SU-DHL-6 (cell line): ENCODE measurements around the gene FAM9A.

Experiments
- H2AFZ ChIP-seq: fragments of 200-600 bp; sonication (generic); 2 replicates; pipeline ENCODE4 v1.6.1; 2014; ENCODE audit warnings: low read depth, mild to moderate bottlenecking, moderate library complexity, mixed read lengths, antibody characterized with exemption, low read length; ENCODE audit not compliant: severe bottlenecking
- H3F3A ChIP-seq: fragments of 200-600 bp; shearing (Covaris generic); 2 replicates; pipeline ENCODE4 v1.6.0; 2016; ENCODE audit warnings: antibody characterized with exemption, mild to moderate bottlenecking; ENCODE audit not compliant: insufficient read depth
- H3K27ac ChIP-seq: fragments of 200-600 bp; sonication (generic); 2 replicates; pipeline ENCODE4 v1.5.1; 2016; ENCODE audit warnings: low read depth, mild to moderate bottlenecking, low read length, moderate library complexity, mixed read lengths
- H3K27me3 ChIP-seq: fragments of 200-600 bp; sonication (generic), shearing (Covaris generic); 2 replicates; pipeline ENCODE4 v1.6.0; 2014; ENCODE audit warnings: mild to moderate bottlenecking, low read length
- H3K36me3 ChIP-seq: fragments of 200-600 bp; sonication (generic); 2 replicates; pipeline ENCODE4 v1.6.1; 2014; ENCODE audit warnings: mild to moderate bottlenecking, low read length, mixed read lengths
- H3K4me2 ChIP-seq: fragments of 300-600, 200-600 bp; shearing (Covaris generic), sonication (generic); 2 replicates; pipeline ENCODE4 v1.6.0; 2014; ENCODE audit warnings: low read length, low read depth, mild to moderate bottlenecking; ENCODE audit not compliant: poor library complexity, severe bottlenecking
- H3K4me3 ChIP-seq: fragments of 200-600 bp; sonication (generic); 2 replicates; pipeline ENCODE4 v1.5.1; 2014; ENCODE audit warnings: antibody characterized with exemption, low read length, mild to moderate bottlenecking, mixed read lengths; ENCODE audit not compliant: insufficient read depth, poor library complexity, severe bottlenecking
- H3K79me2 ChIP-seq: fragments of 200-600 bp; sonication (generic); 2 replicates; pipeline ENCODE4 v1.6.1; 2014; ENCODE audit warnings: mild to moderate bottlenecking, low read length, moderate library complexity; ENCODE audit not compliant: insufficient read depth
- H3K9ac ChIP-seq: fragments of 200-600 bp; sonication (generic); 2 replicates; pipeline ENCODE4 v1.7.0; 2014; ENCODE audit warnings: mild to moderate bottlenecking, low read length
- H3K9me2 ChIP-seq: fragments of 200-600 bp; sonication (generic); replicated peaks from 2 replicates; pipeline ENCODE4 v1.6.1; 2014; ENCODE audit warnings: low read length; ENCODE audit not compliant: insufficient read depth
- H3K9me3 ChIP-seq: fragments of 200-600 bp; sonication (generic); 2 replicates; pipeline ENCODE4 v1.6.1; 2014; ENCODE audit warnings: low read length, mixed read lengths; ENCODE audit not compliant: insufficient read depth
- H4K20me1 ChIP-seq: fragments of 200-600 bp; sonication (generic); 2 replicates; pipeline ENCODE4 v1.6.1; 2014; ENCODE audit warnings: low read depth, mild to moderate bottlenecking, antibody characterized with exemption, low read length, moderate library complexity, mixed read lengths
- EZH2phosphoT487 ChIP-seq: fragments of 200-600 bp; sonication (generic), shearing (Covaris generic); conservative IDR thresholded peaks from 2 replicates; pipeline ENCODE4 v1.6.1; 2018; ENCODE audit warnings: mild to moderate bottlenecking, antibody characterized with exemption, low read length, moderate library complexity, mixed read lengths
- TF ChIP-seq, protein P1 (sequence below): fragments of 200-600 bp; sonication (generic); IDR thresholded peaks from one replicate; pipeline ENCODE4 v1.5.1; 2017; ENCODE audit warnings: antibody characterized with exemption, mild to moderate bottlenecking, low read length, moderate library complexity; ENCODE audit not compliant: insufficient read depth, poor library complexity, severe bottlenecking

The FAM9A gene

DNA sequence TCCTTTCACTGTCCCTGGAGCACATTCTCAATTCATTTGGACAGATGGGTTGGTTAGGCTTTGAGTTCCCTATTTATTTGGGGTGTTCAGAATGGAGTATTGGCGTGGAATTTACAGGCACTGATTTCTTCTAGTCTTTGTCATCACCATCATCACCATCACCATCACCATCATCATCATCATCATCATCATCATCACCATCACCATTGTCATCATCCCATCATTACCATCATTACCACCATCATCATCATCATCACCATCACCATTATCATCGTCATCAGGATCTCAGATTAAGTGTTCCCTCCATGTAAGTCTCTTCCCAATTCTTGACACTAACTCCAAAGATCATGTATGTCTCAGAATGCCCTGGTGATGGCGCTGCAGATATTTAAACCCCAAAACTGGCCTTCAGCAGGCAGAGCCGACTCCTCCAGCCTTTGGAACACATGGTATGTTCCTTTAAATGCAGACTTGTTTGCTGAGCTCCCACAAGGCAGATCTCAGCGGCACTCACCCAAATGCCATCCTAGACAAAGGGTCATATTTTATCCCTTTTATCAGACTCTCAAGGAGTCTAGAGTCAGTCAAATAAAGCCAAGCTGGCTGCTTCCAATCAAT is 19.8 kb upstream of the FAM9A start:
- Histone ChIP-seq H3K9ac (no peak overlapping the region), H3K4me3 (no peak overlapping the region), H3K36me3 (no peaks in the 10 kb centered on the region), H3K79me2 (no peaks in the 10 kb centered on the region), H3K9me3 (no peaks in the 10 kb centered on the region), H3K9me2 (no peaks in the 10 kb centered on the region), H4K20me1 (no peaks in the 10 kb centered on the region), H3K27me3 (no peaks in the 10 kb centered on the region), H3F3A (no peaks in the 10 kb centered on the region), H3K27ac (no peak overlapping the region), H2AFZ (no peak overlapping the region), H3K4me2 (no peak overlapping the region)
- TF ChIP-seq EZH2phosphoT487, result no peak
- TF ChIP-seq, protein P1, sequence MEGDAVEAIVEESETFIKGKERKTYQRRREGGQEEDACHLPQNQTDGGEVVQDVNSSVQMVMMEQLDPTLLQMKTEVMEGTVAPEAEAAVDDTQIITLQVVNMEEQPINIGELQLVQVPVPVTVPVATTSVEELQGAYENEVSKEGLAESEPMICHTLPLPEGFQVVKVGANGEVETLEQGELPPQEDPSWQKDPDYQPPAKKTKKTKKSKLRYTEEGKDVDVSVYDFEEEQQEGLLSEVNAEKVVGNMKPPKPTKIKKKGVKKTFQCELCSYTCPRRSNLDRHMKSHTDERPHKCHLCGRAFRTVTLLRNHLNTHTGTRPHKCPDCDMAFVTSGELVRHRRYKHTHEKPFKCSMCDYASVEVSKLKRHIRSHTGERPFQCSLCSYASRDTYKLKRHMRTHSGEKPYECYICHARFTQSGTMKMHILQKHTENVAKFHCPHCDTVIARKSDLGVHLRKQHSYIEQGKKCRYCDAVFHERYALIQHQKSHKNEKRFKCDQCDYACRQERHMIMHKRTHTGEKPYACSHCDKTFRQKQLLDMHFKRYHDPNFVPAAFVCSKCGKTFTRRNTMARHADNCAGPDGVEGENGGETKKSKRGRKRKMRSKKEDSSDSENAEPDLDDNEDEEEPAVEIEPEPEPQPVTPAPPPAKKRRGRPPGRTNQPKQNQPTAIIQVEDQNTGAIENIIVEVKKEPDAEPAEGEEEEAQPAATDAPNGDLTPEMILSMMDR, result no peak

DNA sequence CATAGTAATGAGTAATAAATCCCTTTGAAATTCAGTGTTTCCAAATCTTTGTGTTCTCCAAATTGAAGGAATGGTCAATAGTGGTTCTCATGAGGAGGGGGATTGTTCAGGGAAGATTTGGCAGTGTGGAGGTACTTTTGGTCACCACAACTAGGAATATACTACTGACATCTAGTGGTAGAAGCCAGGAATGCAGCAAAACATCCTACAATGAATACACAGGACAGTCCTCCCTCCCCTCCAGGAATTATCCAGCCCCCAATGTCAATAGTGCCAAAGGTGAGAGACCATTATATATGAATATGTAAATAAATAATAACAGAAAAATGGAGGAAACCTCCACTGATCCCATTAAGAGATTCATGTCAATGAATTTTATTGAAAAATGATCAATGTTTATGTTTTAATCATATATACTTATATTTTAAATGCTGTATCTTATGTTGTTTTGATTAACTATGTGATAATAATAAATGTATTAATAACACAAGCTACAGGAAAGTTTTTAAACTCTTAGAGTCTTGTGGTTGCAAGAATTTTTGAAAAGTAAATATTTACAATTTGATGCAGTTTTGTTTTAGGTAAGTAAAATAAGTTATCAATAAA is 14.4 kb upstream of the FAM9A start:
- Histone ChIP-seq H3K36me3 (no peaks in the 10 kb centered on the region), H3K27me3 (no peaks in the 10 kb centered on the region), H3K4me2 (no peak overlapping the region), H3K9me3 (no peaks in the 10 kb centered on the region), H3K4me3 (no peak overlapping the region), H4K20me1 (no peaks in the 10 kb centered on the region), H3F3A (no peaks in the 10 kb centered on the region), H2AFZ (no peak overlapping the region), H3K79me2 (no peaks in the 10 kb centered on the region), H3K27ac (no peak overlapping the region), H3K9ac (no peak overlapping the region), H3K9me2 (no peaks in the 10 kb centered on the region)
- TF ChIP-seq EZH2phosphoT487, result no peak
- TF ChIP-seq, protein P1, result peak; percentile 27

DNA sequence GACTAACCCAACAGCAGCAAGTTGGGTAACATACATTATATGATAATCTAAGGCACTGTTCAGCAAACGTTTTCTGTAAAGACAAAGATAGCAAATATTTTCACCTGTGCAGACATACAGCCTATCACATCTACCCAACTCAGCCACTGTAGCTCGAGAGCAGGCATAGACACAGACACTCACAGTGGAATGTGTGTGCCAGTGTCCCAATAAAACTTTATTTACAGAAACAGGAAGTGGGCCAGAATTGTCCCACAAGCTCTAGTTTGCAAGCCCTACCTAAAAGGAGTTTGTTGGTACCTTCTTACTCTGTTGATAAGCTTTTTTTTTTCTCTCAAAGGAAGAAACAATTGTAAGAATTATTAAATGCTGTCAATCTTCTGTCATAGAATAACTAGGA is 11.9 kb upstream of the FAM9A start:
- no peak overlapping the region for H3K9ac ChIP-seq
- no peak overlapping the region for H2AFZ ChIP-seq
- no peaks in the 10 kb centered on the region for H3K36me3 ChIP-seq
- H3K9me2 ChIP-seq, result no peaks in the 10 kb centered on the region
- no peak overlapping the region for H3K4me3 ChIP-seq
- no peaks in the 10 kb centered on the region for H3K27me3 ChIP-seq
- no peak for TF ChIP-seq EZH2phosphoT487
- TF ChIP-seq, protein P1, result no peak
- H3F3A ChIP-seq, result no peaks in the 10 kb centered on the region
- no peaks in the 10 kb centered on the region for H3K79me2 ChIP-seq
- H3K9me3 ChIP-seq, result no peaks in the 10 kb centered on the region
- H4K20me1 ChIP-seq, result no peaks in the 10 kb centered on the region
- no peak overlapping the region for H3K27ac ChIP-seq
- H3K4me2 ChIP-seq, result no peak overlapping the region
